ENCODE measurements around the gene LTBP1.

GRCh38 chr2:33137331-33137730, 190.6 kb downstream of the LTBP1 start:
- no peak for TF ChIP-seq CTCF (IDR thresholded peaks at IDR 0.05)
- no peak for TF ChIP-seq POLR2A (IDR thresholded peaks at IDR 0.05)
- TF ChIP-seq POLR2AphosphoS5 (IDR thresholded peaks at IDR 0.05; ENCODE audit: insufficient read depth in 1 of 2, low read depth in 1 of 2), result no peak

Measured in vagina (tissue), 2 donors.